Measurements from ENCODE around the gene TSGA10IP.

Gene TSGA10IP

DNA sequence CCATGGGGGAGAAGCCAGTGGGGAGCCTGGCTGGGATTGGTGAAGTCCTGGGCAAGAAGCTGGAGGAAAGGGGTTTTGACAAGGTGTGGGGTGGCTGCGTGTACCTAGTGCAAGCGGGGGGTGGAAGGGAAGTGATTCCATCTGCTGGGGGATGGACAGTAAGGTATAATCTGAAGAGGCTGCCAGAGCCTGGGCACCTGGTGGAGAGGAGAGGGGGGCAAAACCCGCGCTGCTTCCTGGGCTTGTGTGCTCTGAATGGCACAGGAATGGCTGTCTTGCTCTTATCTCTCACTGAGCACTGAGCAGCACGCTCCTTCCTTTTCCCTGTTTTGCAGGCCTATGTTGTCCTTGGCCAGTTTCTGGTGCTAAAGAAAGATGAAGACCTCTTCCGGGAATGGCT, 58.0 kb downstream of the TSGA10IP start:
- DNase-seq: no peak

DNA sequence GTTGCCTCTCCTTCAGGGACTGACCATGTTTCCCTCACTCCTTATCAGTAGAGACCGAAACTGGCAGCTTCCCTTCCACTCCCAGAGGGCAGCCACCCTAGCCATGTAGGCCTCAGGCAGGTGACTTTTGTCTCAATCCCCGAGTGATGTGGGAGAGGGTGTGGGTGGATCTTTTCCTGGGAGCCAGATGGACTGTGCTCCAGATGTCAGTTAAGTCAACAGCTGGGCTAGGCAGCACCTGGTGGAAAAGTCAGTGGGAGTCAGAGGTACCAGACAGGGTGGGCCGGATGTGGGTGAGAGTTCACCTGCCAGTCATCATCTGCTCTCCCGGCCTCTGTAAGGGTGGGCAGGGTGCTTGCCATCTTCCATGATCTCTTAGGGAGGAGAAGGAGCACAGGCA, 58.9 kb downstream of the TSGA10IP start:
- no peak for DNase-seq

DNA sequence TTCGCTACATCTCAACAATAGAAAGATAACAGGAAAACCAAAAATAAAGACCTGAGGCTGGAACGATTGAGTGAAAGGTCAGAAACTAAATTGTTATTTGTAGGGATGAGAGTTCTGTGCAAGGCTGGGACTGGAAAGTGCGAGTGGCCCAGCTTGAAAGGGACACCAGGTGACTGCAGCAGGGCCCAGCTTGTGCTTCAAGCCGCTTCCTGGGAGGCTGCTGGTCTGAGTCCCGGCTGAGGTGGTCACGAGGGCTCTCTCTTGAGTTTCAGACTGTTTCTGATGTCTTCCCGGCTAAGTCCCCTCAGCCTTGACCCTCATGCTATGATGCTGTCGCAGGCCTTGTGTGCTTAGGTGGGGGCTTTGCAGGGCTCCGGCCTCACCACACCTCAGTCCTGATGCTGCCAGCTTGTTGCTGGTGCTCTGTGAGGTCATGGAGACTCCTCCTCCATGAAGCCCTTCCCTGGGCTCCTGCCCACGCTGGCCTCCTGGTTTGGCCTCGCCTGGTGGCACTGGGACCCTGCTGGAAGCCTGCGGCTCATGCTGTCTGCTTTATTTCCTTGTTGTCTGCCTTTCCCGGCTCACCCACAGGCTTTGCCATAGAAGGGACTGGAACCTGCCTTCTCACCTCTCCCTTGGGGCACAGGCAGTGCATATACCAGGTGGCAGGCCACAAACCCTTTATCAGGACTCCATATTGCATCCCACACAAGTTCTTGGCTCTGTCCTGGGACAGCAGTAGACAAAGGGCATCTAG, 61.0 kb downstream of the TSGA10IP start:
- no peak for DNase-seq

DNA sequence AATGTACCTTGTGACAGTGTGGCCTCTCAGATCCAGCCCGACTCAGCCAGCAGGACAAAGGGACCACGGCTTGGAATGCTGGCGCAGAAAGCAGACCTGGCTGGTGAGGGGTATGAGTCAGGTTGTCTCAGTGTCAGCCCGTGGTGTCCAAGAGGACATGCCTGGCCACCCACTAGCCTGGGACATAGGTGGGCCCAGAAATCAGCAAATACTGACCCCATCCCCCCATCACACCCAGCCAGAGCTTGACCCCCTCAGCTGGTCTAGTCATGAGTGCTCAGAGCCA, 61.6 kb downstream of the TSGA10IP start:
- no peak for DNase-seq

DNA sequence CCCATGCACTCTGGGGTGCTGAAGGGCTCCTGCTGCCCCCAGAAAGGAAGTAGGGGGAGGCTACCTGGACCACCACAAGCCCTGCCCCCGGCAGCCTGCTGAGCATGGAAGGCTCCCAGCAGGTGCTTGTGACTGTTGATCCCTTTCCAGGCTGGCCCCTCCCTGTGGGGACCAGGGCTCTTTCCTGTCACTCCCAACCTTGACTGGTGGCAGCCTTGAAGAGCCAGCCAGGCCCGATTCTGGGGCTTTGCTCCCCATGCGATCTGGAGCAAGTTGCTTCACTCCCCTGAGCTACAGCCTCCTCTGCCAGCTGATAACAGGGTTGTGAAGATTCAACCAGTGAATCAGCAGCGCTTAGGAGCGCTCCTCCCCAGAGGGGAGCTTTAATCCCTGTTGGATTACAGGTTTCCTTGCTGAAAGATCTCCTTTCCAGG, 61.9 kb downstream of the TSGA10IP start:
- no peak for DNase-seq

DNA sequence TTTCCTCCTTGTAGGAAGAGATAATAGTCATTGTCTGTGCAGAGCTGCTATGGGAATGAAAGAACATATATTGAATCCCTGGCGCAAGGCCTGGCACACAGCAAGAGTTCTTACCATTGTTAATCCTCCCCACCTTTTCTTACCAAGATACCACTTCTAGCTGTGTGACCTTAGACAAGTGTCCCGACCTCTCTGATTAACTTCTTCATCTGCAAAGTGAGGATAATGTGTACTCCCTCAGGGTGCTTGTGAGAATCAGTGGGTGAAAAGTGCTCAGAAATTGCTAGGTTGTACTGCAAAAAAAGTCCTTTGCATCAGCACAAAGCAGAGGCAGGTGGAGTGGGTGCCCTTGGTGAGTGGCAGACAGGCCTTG, 62.8 kb downstream of the TSGA10IP start:
- DNase-seq: no peak

DNA sequence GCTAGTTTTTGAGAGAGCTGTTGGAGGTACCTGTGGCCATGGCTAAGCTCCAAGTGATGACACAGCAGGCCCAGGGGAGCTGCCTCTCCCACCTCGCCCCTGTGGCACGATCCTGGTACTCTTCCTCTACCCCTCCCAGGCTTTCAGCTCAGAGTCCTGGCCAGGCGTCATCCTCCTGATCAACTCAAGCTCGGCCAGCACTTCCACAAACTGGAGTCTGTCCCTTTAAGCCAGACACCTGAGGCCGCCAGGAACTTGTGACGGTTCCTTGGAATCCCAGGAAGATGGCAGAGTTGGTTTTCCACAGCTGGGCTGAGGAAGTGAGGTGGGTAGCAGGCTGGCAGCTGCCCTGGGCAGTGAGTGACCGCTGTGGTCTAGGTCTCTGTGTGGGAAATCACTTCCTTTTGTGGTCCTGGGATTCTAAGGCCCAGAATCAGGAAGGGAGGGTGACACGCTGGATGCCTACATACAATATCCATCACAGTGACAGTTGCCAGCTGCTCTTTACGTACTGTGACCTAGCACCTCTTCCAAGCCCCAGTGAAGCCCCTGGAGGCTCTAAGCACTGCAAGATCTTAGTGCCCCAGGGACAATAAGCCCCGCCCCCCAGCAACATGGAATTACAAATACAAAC, 63.3 kb downstream of the TSGA10IP start:
- no peak for DNase-seq
